Measurements from ENCODE around the gene TMTC2.
"Not testable (repeated sequence)": the region's sequence is repeated elsewhere in the genome, so short reads cannot be mapped to it uniquely, and the experiment has no call there.

TMTC2 gene

GRCh38 chr12:83092606-83093005 lies 405.9 kb downstream of the TMTC2 start:
- DNase-seq = no peak

DNA sequence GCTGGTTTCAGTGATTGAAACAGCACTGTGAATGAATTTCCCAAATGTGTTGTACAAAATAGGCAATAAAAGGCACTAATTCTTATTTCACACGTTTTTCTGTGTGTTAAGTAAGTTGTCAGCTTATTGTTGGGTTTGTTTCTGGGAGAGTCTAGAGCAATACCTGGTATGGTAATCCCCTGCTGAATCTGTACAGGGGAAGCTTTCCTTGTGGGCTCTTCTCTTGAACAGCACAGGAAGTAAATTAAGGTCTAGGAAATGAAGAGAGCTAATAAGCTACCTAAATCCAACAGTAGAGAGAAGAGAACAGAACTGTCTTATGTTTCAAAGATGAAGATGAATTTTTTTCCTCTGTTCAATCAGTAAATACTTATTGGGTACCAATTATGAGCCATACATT lies 406.7 kb downstream of the TMTC2 start:
- no peak for DNase-seq

- DNase-seq = no peak
Measured at GRCh38 chr12:83097643-83098342, 411.1 kb downstream of the TMTC2 start.

DNA sequence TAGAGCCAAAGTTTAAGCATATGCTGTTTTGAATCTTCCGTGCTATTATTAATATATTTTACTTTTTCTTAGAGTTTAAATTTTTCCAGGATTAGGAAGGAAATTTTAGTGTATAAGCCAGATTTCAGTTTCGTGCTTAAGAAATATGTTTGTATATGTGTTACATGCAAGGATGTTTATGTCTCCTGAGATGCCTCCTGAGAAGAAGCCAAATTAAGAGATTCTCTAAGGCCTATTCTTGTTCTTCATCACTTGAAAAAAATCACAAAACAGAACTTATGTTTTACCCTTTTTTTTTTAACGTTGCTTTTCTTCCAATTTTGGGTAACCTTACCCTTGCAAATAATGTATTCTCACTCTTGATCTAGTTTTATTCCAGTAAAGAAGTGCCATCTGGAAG lies 412.7 kb downstream of the TMTC2 start:
- no peak for DNase-seq

DNA sequence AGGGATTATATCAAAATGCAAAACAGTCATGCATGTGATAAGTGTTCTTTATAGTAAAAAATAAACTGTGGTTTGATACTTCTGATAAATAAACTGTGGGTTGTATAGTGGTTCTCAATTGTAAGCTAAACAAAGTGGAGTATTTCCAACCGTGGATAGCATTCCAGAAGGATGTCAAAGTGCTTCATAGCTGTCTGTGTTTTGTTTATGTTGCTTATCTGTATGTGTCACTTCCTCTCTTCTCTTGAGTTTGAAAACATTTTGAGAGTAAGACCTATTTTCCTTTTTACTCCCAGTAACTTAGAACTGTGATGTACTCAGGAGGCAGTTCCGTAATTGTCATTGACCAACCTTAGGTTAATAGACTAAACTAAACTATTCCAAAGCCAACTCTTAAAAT lies 415.8 kb downstream of the TMTC2 start:
- DNase-seq = no peak

DNA sequence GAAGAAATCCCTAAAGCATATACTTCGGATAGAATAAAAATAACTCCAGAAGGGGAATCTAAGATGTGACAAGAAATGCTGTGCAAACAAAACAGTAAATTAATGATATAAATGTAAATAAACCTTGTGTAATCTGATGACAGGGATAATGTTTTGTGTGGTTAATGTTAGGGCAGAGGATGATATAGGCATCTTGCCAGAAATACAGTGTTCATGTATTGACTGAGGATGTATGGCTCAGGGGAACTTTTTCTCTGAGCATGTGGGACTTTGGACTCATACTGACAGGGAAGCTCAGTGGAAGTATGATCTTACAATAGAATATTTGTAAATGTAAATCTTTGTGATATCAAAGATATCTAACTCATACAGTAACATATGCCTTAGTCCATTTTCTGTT lies 420.2 kb downstream of the TMTC2 start:
- DNase-seq = no peak

DNA sequence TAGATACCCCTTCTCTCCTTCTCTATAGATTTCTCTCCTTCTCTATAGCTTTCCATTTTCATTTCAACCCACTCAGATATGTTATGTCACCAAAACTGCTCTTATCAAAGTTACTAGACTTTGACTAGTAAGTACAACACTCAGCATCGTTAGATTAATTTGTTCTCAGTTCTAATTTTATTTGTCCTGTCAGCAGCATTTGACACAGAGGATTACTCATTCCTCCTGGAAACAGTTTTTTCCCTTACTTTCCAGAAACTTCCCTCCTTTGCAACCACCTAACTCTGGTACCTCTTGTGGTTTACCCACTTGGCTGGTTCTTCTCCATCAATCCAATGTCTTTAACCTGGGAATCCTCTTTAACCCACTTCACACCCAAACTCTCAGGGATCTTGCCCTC lies 423.7 kb downstream of the TMTC2 start:
- DNase-seq = no peak

GRCh38 chr12:83113945-83114344 lies 427.2 kb downstream of the TMTC2 start:
- no peak for DNase-seq

DNA sequence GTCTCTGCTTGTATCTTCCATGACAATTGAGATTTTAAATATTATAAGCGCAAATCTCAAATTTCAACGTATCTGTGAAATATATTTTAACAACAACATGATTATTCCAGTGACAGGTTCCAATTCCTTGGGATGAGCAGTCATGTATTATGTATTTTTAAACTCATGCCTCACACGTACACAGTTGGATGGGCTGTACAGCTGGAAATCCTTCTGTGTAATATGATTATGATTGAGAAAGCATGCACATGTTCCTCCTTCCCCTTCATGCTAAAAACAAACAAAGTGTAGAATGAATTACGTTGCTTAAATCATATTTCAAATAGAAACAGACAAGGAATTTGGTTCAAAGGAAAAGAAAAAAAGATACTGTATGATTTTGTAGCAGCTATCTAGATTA lies 428.3 kb downstream of the TMTC2 start:
- no peak for DNase-seq

DNA sequence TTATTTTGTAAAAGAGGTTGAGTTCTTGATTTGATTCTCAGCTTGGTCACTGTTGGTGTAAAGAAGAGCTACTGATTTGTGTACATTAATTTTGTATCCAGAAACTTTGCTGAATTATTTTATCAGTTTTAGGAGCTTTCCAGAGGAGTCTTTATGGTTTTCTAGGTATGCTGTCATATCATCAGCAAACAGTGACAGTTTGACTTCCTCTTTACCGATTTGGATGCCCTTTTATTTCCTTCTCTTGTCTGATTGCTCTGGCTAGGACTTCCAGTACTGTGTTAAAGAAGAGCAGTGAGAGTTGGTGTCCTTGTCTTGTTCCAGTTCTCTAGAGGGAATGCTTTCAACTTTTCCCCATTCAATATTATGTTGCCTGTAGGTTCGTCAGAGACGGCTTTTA lies 431.2 kb downstream of the TMTC2 start:
- not testable (repeated sequence) for DNase-seq

- DNase-seq = no peak
Measured at GRCh38 chr12:83121897-83122622, 435.4 kb downstream of the TMTC2 start.

DNA sequence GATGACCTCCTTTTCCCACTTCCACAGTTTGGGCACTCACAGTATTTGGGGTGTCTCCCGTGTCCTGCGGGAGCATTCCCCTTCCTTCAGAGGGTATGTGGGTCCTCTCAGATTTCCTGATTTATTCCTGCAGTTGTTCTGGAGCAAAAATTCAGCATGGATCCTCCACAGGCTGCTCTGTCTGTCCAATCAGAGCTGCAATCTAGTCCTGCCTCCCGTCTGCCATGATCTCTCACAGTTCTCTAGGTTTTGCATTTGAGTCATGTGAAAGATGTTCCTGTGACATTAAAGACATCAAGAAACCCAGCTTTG lies 435.9 kb downstream of the TMTC2 start:
- no peak for DNase-seq

GRCh38 chr12:83123039-83123438 lies 436.3 kb downstream of the TMTC2 start:
- DNase-seq = no peak

- DNase-seq = no peak
Measured at GRCh38 chr12:83128540-83128939, 441.8 kb downstream of the TMTC2 start.

DNA sequence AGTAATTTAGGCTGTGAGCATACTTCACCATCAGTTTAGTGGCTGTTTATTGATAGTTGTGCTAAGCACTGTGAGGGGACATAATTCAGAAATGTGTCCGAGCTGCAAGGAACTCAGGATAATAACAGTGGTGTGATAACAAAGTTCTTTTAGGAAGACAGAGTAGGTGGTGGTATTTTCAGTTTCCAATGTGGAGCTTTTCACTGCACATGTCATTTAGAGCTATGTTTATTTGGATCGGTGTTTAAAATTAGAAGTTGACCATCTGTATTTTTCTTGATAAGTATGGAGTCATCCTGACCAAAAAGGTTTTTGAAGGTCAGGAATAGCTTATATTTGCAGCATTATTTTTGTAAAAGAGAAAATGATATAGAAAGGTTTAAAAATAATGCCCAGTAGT lies 443.5 kb downstream of the TMTC2 start:
- DNase-seq = no peak

DNA sequence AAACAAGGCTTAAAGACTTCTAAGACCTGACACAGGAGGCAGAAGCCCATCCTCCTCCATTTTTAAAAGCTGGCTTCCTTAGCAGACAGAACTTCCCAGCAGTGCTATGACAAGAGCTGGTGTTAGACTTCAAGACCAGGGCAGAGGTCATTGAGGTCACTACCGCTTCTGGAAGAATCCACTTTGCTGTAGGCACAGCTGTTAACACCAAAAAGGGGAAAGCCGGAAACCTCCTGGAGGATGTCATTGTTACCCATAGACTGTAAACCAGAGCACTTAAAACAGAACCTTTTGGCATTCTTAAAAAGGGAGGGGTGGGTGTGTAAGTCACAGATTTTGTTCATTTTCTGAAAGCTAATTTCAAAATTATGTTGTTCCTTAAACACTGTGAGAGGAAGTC lies 445.7 kb downstream of the TMTC2 start:
- no peak for DNase-seq

GRCh38 chr12:83136411-83136810 lies 449.7 kb downstream of the TMTC2 start:
- DNase-seq = no peak

DNA sequence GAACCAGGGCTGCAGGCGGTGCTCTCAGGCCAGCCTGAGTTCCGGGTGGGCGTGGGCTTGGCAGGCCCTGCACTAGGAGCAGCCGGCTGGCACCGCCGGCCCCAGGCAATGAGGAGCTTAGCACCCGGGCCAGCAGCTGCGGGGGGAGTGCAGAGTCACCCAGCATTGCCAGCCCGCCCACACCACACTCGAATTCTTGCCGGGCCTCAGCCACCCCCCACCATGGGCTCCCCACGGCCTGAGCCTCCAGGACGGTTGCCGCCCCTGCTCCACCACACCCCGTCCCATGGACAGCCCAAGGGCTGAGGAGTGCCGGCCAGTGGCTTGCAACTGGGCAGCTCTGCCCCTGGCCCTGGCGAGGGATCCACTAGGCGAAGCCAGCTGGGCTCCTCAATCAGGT lies 453.4 kb downstream of the TMTC2 start:
- DNase-seq = no peak

DNA sequence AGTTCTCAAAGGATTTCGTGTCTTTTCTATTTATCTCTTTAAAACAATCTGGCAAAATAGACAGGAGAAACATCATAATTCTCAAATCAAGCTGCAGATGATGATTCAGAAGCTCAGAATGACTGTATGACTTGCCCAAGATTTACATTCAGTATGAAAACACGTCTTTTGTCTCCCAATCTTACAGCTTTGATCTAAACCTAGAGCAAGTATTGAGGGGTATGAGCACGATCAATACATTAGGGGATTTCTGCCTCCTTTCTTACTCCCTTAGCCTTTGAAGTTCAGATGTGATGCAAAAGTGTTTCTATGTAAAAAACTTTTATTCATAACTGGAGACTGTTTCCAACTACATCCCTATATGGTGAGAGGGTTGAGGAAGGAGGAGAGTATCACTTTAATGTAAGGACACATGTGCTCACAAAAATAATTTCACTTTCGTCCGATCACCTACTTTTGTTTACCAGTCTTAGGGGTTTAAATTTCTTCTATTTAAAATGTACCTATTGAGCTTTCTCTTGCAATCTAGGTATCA lies 454.8 kb downstream of the TMTC2 start:
- no peak for DNase-seq

DNA sequence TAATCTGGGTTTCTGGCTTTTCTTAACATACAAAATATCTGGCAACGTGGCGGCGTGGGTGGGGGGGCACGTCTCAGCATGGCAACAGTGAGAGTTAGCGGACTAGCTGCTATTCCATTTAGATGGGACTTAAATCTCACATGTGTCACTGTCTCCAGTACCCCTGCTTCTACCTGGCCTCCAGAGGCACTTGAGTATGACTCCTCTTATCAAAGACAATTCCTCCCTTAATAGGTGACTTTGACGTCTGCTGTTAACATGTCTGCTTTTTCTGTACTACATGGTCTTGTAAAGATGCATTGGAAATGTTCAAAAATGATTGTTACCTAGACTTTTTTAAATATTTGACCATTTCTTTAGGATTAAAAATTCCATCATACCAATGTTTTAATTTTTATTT lies 456.2 kb downstream of the TMTC2 start:
- no peak for DNase-seq

- no peak for DNase-seq
Measured at GRCh38 chr12:83143950-83144349, 457.2 kb downstream of the TMTC2 start.

DNA sequence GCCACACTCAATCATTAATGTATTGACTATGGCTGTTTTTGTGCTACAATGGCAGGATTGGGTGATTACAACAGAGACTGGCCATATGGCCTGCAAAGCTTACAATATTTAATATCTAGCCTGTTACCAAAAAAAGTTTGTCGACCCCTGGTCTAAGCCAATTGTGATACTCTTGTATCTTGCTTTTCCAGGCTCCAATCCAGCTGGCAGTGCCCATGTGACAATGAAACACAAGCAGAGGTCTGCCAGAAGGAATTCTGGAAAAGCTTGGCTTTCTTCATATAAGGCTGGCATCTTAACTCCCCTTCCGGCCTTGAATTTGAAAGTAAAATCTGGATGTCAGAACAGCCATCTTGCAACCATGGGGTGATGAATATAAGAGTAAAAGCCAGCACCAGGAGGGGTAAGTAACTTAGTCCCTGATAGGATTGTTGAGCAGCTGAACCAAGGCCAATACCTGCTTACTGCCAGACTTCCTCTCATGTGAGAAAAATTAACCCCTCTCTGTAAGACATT lies 458.7 kb downstream of the TMTC2 start:
- no peak for DNase-seq

GRCh38 chr12:83147341-83147740 lies 460.6 kb downstream of the TMTC2 start:
- no peak for DNase-seq

DNA sequence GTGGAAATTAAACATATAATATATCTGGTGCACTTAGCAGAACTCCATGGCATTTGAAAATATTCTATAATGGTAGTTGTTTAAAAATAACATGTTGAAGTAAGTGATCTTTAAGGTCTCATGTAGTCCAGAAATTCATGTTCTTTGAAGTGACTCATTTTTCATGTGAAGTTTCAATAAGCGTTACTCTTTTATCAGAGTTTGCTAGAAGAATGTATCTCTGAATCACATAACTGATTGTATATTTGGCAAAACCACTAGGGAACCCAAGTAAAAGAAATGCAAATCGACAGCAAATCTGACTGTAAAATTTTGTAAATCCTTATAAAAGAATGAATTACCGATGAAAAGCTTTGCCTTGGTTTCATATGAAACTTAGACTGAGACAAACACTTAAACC lies 463.3 kb downstream of the TMTC2 start:
- no peak for DNase-seq

All from suppressor macrophage treated with lipopolysaccharide for 1 hour (primary cell).